ENCODE measurements around the gene CANT1.

Gene CANT1

GRCh38 chr17:78956254-78956653 is 53.3 kb downstream of the CANT1 start:
- Histone ChIP-seq H3K36me3 (no peaks in the 10 kb centered on the region), H3K4me1 (peaks cover 8% of the 10 kb centered on the region), H3K9me3 (no peaks in the 10 kb centered on the region; the same call in 1 of the 2 replicates), H3K4me3 (ENCODE audit: low read depth, low read length) (no peak overlapping the region), H3K27me3 (no peaks in the 10 kb centered on the region)
- DNase-seq = no peak
- TF ChIP-seq CTCF (IDR thresholded peaks at IDR 0.05; ENCODE audit: low read depth, low read length) = no peak

- Histone ChIP-seq H3K4me1 (peaks cover 8% of the 10 kb centered on the region), H3K4me3 (ENCODE audit: low read depth, low read length) (no peak overlapping the region), H3K36me3 (no peaks in the 10 kb centered on the region), H3K9me3 (peaks cover 5% of the 10 kb centered on the region; the same call in 1 of the 2 replicates), H3K27me3 (no peaks in the 10 kb centered on the region)
- no peak for DNase-seq
- no peak for TF ChIP-seq CTCF (IDR thresholded peaks at IDR 0.05; ENCODE audit: low read depth, low read length)
These were observed 54.9 kb downstream of the CANT1 start for GRCh38 chr17:78954684-78955083.

- H3K9me3 ChIP-seq = peaks cover 5% of the 10 kb centered on the region; the same call in 1 of the 2 replicates
- H3K4me3 ChIP-seq (ENCODE audit: low read depth, low read length) = no peak overlapping the region
- peak; percentile 60 for DNase-seq
- H3K27me3 ChIP-seq = no peaks in the 10 kb centered on the region
- no peak for TF ChIP-seq CTCF (IDR thresholded peaks at IDR 0.05; ENCODE audit: low read depth, low read length)
- no peaks in the 10 kb centered on the region for H3K36me3 ChIP-seq
- H3K4me1 ChIP-seq = peaks cover 8% of the 10 kb centered on the region
These were observed 55.9 kb downstream of the CANT1 start for GRCh38 chr17:78953356-78954350.

- DNase-seq = no peak
- no peaks in the 10 kb centered on the region for H3K27me3 ChIP-seq
- TF ChIP-seq CTCF (IDR thresholded peaks at IDR 0.05; ENCODE audit: low read depth, low read length) = no peak
- H3K36me3 ChIP-seq = no peaks in the 10 kb centered on the region
- peaks cover 6% of the 10 kb centered on the region; the same call in 1 of the 2 replicates for H3K4me1 ChIP-seq
- H3K4me3 ChIP-seq (ENCODE audit: low read depth, low read length) = no peak overlapping the region
- H3K9me3 ChIP-seq = peaks cover 5% of the 10 kb centered on the region; the same call in 1 of the 2 replicates
These were observed 56.9 kb downstream of the CANT1 start for GRCh38 chr17:78952706-78953105.

- no peaks in the 10 kb centered on the region for H3K27me3 ChIP-seq
- peaks cover 6% of the 10 kb centered on the region; the same call in 1 of the 2 replicates for H3K4me1 ChIP-seq
- TF ChIP-seq CTCF (IDR thresholded peaks at IDR 0.05; ENCODE audit: low read depth, low read length) = no peak
- no peaks in the 10 kb centered on the region for H3K36me3 ChIP-seq
- H3K9me3 ChIP-seq = peaks cover 5% of the 10 kb centered on the region; the same call in 1 of the 2 replicates
- H3K4me3 ChIP-seq (ENCODE audit: low read depth, low read length) = no peak overlapping the region
- DNase-seq = no peak
These were observed 57.5 kb downstream of the CANT1 start for GRCh38 chr17:78951967-78952551.

Data from BE2C (cell line).